Measurements from ENCODE around the gene TFEC. TPM values are rescaled to one million over a fixed set of nuclear protein-coding genes. Genes with fewer than 3 reads are reported as not detected.

Gene TFEC
- polyA plus RNA-seq, 1 donor from 2014 or later, result not detected

GRCh38 chr7:115968171-115968570 lies 62.4 kb downstream of the TFEC start:
- Histone ChIP-seq H2AFZ (ENCODE audit: low read depth, low read length) (no peak overlapping the region), H3K9ac (ENCODE audit: low read length) (no peak overlapping the region), H3K27ac (ENCODE audit: low read length) (no peak overlapping the region), H3K27me3 (ENCODE audit: insufficient read depth, low read depth, low read length) (no peaks in the 10 kb centered on the region), H3F3A (ENCODE audit: insufficient read depth, low read length, poor library complexity, severe bottlenecking) (no peaks in the 10 kb centered on the region), H3K36me3 (ENCODE audit: insufficient read depth, low read length) (no peaks in the 10 kb centered on the region), H3K4me2 (ENCODE audit: low read length) (no peak overlapping the region), H3K4me3 (ENCODE audit: low read length) (no peak overlapping the region), H3K9me3 (ENCODE audit: low read length) (no peaks in the 10 kb centered on the region), H3K9me2 (ENCODE audit: insufficient read depth, low read length) (no peaks in the 10 kb centered on the region), H4K20me1 (ENCODE audit: insufficient read depth) (no peaks in the 10 kb centered on the region), H3K79me2 (replicated peaks; ENCODE audit: insufficient read depth, low read length) (no peaks in the 10 kb centered on the region)
- TF ChIP-seq SMC3 (conservative IDR thresholded peaks at IDR 0.05; ENCODE audit: poor library complexity) (no peak), RAD21 (conservative IDR thresholded peaks at IDR 0.05) (no peak), EZH2 (IDR thresholded peaks at IDR 0.05; ENCODE audit: borderline replicate concordance, insufficient read depth, low read length, poor library complexity, severe bottlenecking) (no peak), TAF1 (IDR thresholded peaks at IDR 0.05; ENCODE audit: low read depth) (no peak), MXI1 (conservative IDR thresholded peaks at IDR 0.05; ENCODE audit: poor library complexity, severe bottlenecking) (no peak), REST (IDR thresholded peaks at IDR 0.05; ENCODE audit: borderline replicate concordance) (no peak), POLR2AphosphoS5 (IDR thresholded peaks at IDR 0.05) (no peak)
- TF ChIP-seq, protein P1, sequence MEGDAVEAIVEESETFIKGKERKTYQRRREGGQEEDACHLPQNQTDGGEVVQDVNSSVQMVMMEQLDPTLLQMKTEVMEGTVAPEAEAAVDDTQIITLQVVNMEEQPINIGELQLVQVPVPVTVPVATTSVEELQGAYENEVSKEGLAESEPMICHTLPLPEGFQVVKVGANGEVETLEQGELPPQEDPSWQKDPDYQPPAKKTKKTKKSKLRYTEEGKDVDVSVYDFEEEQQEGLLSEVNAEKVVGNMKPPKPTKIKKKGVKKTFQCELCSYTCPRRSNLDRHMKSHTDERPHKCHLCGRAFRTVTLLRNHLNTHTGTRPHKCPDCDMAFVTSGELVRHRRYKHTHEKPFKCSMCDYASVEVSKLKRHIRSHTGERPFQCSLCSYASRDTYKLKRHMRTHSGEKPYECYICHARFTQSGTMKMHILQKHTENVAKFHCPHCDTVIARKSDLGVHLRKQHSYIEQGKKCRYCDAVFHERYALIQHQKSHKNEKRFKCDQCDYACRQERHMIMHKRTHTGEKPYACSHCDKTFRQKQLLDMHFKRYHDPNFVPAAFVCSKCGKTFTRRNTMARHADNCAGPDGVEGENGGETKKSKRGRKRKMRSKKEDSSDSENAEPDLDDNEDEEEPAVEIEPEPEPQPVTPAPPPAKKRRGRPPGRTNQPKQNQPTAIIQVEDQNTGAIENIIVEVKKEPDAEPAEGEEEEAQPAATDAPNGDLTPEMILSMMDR (IDR thresholded peaks at IDR 0.05; ENCODE audit: poor library complexity, severe bottlenecking), result no peak

- Histone ChIP-seq H3F3A (ENCODE audit: insufficient read depth, low read length, poor library complexity, severe bottlenecking) (no peaks in the 10 kb centered on the region), H2AFZ (ENCODE audit: low read depth, low read length) (no peak overlapping the region), H3K36me3 (ENCODE audit: insufficient read depth, low read length) (no peaks in the 10 kb centered on the region), H3K27ac (ENCODE audit: low read length) (no peak overlapping the region), H3K9me2 (ENCODE audit: insufficient read depth, low read length) (no peaks in the 10 kb centered on the region), H3K4me2 (ENCODE audit: low read length) (no peak overlapping the region), H4K20me1 (ENCODE audit: insufficient read depth) (no peaks in the 10 kb centered on the region), H3K79me2 (replicated peaks; ENCODE audit: insufficient read depth, low read length) (no peaks in the 10 kb centered on the region), H3K4me3 (ENCODE audit: low read length) (no peak overlapping the region), H3K9me3 (ENCODE audit: low read length) (no peaks in the 10 kb centered on the region), H3K9ac (ENCODE audit: low read length) (no peak overlapping the region), H3K27me3 (ENCODE audit: insufficient read depth, low read depth, low read length) (no peaks in the 10 kb centered on the region)
- TF ChIP-seq EZH2 (IDR thresholded peaks at IDR 0.05; ENCODE audit: borderline replicate concordance, insufficient read depth, low read length, poor library complexity, severe bottlenecking), result no peak
- no peak for TF ChIP-seq MXI1 (conservative IDR thresholded peaks at IDR 0.05; ENCODE audit: poor library complexity, severe bottlenecking)
- TF ChIP-seq, protein P1 (IDR thresholded peaks at IDR 0.05; ENCODE audit: poor library complexity, severe bottlenecking), result no peak
- TF ChIP-seq TAF1 (IDR thresholded peaks at IDR 0.05; ENCODE audit: low read depth), result no peak
- no peak for TF ChIP-seq REST (IDR thresholded peaks at IDR 0.05; ENCODE audit: borderline replicate concordance)
- TF ChIP-seq EP300 (conservative IDR thresholded peaks at IDR 0.05; ENCODE audit: poor library complexity, severe bottlenecking), result no peak
- TF ChIP-seq RAD21 (conservative IDR thresholded peaks at IDR 0.05), result no peak
- no peak for TF ChIP-seq SMC3 (conservative IDR thresholded peaks at IDR 0.05; ENCODE audit: poor library complexity)
- no peak for TF ChIP-seq POLR2AphosphoS5 (IDR thresholded peaks at IDR 0.05)
Measured at GRCh38 chr7:115965796-115966475, 64.6 kb downstream of the TFEC start.

All from neural cell (in vitro differentiated cells).